H9 (cell line): ENCODE data around the gene DMD. TPM values are rescaled to one million over a fixed set of nuclear protein-coding genes. Genes with fewer than 3 reads are reported as not detected.

Experiments used
- DNase-seq: peaks from one replicate; pipeline ENCODE4 v3.0.0-alpha.2; 2017
- H2AFZ ChIP-seq: one replicate; pipeline ENCODE4 v1.6.1; 2013; ENCODE audit warnings: mild to moderate bottlenecking, low read length, control low read depth, moderate library complexity
- H2AK5ac ChIP-seq: 2 replicates; pipeline ENCODE4 v1.6.1; 2013; ENCODE audit warnings: low read length, control low read depth, mixed read lengths; ENCODE audit not compliant: insufficient read length
- H2BK120ac ChIP-seq: one replicate; pipeline ENCODE4 v1.6.1; 2013; ENCODE audit warnings: low read depth, mild to moderate bottlenecking, low read length, control low read depth, inconsistent platforms; ENCODE audit not compliant: poor library complexity, severe bottlenecking
- H2BK12ac ChIP-seq: 2 replicates; pipeline ENCODE4 v1.6.1; 2013; ENCODE audit warnings: low read length, control low read depth, mixed read lengths, low read depth; ENCODE audit not compliant: insufficient read length
- H2BK15ac ChIP-seq: 2 replicates; pipeline ENCODE4 v1.6.1; 2013; ENCODE audit warnings: low read depth, low read length, control low read depth
- H2BK20ac ChIP-seq: one replicate; pipeline ENCODE4 v1.6.1; 2013; ENCODE audit warnings: low read depth, mild to moderate bottlenecking, low read length, control low read depth, inconsistent platforms; ENCODE audit not compliant: poor library complexity, severe bottlenecking
- H2BK5ac ChIP-seq: 2 replicates; pipeline ENCODE4 v1.6.1; 2013; ENCODE audit warnings: low read length, control low read depth, mixed read lengths; ENCODE audit not compliant: insufficient read length
- H3K14ac ChIP-seq: 2 replicates; pipeline ENCODE4 v1.6.1; 2013; ENCODE audit warnings: low read length, control low read depth; ENCODE audit not compliant: insufficient read depth
- H3K18ac ChIP-seq: 2 replicates; pipeline ENCODE4 v1.6.1; 2013; ENCODE audit warnings: low read depth, mild to moderate bottlenecking, mixed read lengths, low read length, control low read depth; ENCODE audit not compliant: insufficient read length
- H3K23ac ChIP-seq: 2 replicates; pipeline ENCODE4 v1.6.1; 2013; ENCODE audit warnings: low read length, control low read depth, mixed read lengths, low read depth; ENCODE audit not compliant: insufficient read length
- H3K23me2 ChIP-seq: 2 replicates; pipeline ENCODE4 v1.6.1; 2013; ENCODE audit warnings: low read depth, mild to moderate bottlenecking, mixed read lengths, low read length, control low read depth; ENCODE audit not compliant: insufficient read length, poor library complexity, severe bottlenecking
- H3K27ac ChIP-seq: 2 replicates; pipeline ENCODE4 v1.5.1; 2013; ENCODE audit warnings: low read length, control low read depth, mixed read lengths, low read depth; ENCODE audit not compliant: insufficient read length
- H3K27me3 ChIP-seq: 2 replicates; pipeline ENCODE4 v1.6.1; 2013; ENCODE audit warnings: low read length, control low read depth, inconsistent platforms; ENCODE audit not compliant: insufficient read depth
- H3K4ac ChIP-seq: 2 replicates; pipeline ENCODE4 v1.6.1; 2013; ENCODE audit warnings: low read depth, mild to moderate bottlenecking, control low read depth, inconsistent platforms, low read length, moderate library complexity
- H3K4me1 ChIP-seq: 2 replicates; pipeline ENCODE4 v1.6.1; 2013; ENCODE audit warnings: low read length, control low read depth, inconsistent platforms; ENCODE audit not compliant: insufficient read depth
- H3K4me2 ChIP-seq: 2 replicates; pipeline ENCODE4 v1.6.1; 2013; ENCODE audit warnings: low read length, control low read depth, mixed read lengths; ENCODE audit not compliant: insufficient read length, insufficient read depth
- H3K56ac ChIP-seq: 2 replicates; pipeline ENCODE4 v1.6.1; 2013; ENCODE audit warnings: low read depth, mild to moderate bottlenecking, mixed read lengths, low read length, control low read depth; ENCODE audit not compliant: insufficient read length
- H3K79me1 ChIP-seq: 2 replicates; pipeline ENCODE4 v1.6.1; 2013; ENCODE audit warnings: low read depth, mild to moderate bottlenecking, moderate library complexity, low read length, control low read depth, inconsistent platforms; ENCODE audit not compliant: insufficient read depth, poor library complexity, severe bottlenecking
- H3K79me2 ChIP-seq: 2 replicates; pipeline ENCODE4 v1.6.1; 2013; ENCODE audit warnings: low read length, control low read depth, inconsistent platforms; ENCODE audit not compliant: insufficient read depth
- H3K9ac ChIP-seq: 2 replicates; pipeline ENCODE4 v1.6.1; 2013; ENCODE audit warnings: low read length, control low read depth, mixed read lengths; ENCODE audit not compliant: insufficient read length; ENCODE audit errors: extremely low read depth
- H3K9me3 ChIP-seq: one replicate; pipeline ENCODE4 v1.6.1; 2013; ENCODE audit warnings: low read depth, low read length, inconsistent platforms; ENCODE audit not compliant: control insufficient read depth
- H3T11ph ChIP-seq: one replicate; pipeline ENCODE4 v1.6.1; 2013; ENCODE audit warnings: mild to moderate bottlenecking, low read length, control low read depth, inconsistent platforms
- H4K20me1 ChIP-seq: one replicate; pipeline ENCODE4 v1.6.1; 2013; ENCODE audit not compliant: control insufficient read depth, insufficient read length, insufficient read depth
- H4K5ac ChIP-seq: 2 replicates; pipeline ENCODE4 v1.6.1; 2013; ENCODE audit warnings: low read depth, mild to moderate bottlenecking, mixed read lengths, low read length, control low read depth; ENCODE audit not compliant: insufficient read length
- H4K8ac ChIP-seq: replicated peaks from 2 replicates; pipeline ENCODE4 v1.6.1; 2013; ENCODE audit warnings: low read length, control low read depth, mixed read lengths, low read depth; ENCODE audit not compliant: insufficient read length
- H4K91ac ChIP-seq: 2 replicates; pipeline ENCODE4 v1.6.1; 2013; ENCODE audit warnings: low read depth, mild to moderate bottlenecking, moderate library complexity, mixed read lengths, low read length, control low read depth; ENCODE audit not compliant: insufficient read length
- H3K27ac Mint-ChIP-seq, 3 experiments: 2 replicates in 2 of 3; 3 replicates in 1 of 3; pipeline ENCODE4 v1.8.0; 2020 to 2021; ENCODE audit warnings: mixed read lengths in 3 of 3, mild to moderate bottlenecking in 1 of 3, moderate library complexity in 1 of 3
- H3K27me3 Mint-ChIP-seq: 2 replicates; pipeline ENCODE4 v1.8.0; 2021; ENCODE audit warnings: low read depth, mild to moderate bottlenecking, moderate library complexity, mixed read lengths
- H3K36me3 Mint-ChIP-seq, 3 experiments: 2 replicates in 2 of 3; 3 replicates in 1 of 3; pipeline ENCODE4 v1.8.0; 2020 to 2021; ENCODE audit warnings: low read depth in 3 of 3, mixed read lengths in 3 of 3; ENCODE audit not compliant: insufficient read depth in 1 of 3
- H3K4me1 Mint-ChIP-seq, 2 experiments: 2 replicates each; pipeline ENCODE4 v1.8.0; 2020; ENCODE audit warnings: mixed read lengths in 2 of 2
- H3K4me3 Mint-ChIP-seq, 2 experiments: 2 replicates in 1 of 2; 3 replicates in 1 of 2; pipeline ENCODE4 v1.8.0; 2020 to 2021; ENCODE audit warnings: mild to moderate bottlenecking in 2 of 2, mixed read lengths in 2 of 2, moderate library complexity in 1 of 2
- H3K9me3 Mint-ChIP-seq, 2 experiments: 2 replicates in 1 of 2; 3 replicates in 1 of 2; pipeline ENCODE4 v1.8.0; 2020; ENCODE audit warnings: mild to moderate bottlenecking in 2 of 2, mixed read lengths in 2 of 2, moderate library complexity in 1 of 2
- WGBS: extraction: QIAGEN DNeasy Blood & Tissue Kit; methylation state at CpG from one replicate; pipeline ENCODE4 v1.1.7; 2013; ENCODE audit warnings: missing lambda C conversion rate, low lambda C conversion rate, mixed read lengths; ENCODE audit not compliant: insufficient read length; ENCODE audit errors: extremely low coverage; 5-methylcytosine and 5-hydroxymethylcytosine counted together
- total RNA-seq: library from RNA; stranded (reverse); gene quantifications from 2 replicates; pipeline ENCODE4 v1.2.1, GENCODE V29; 2021
- TF ChIP-seq, protein P1 (sequence below): fragments of 200-600 bp; sonication (generic); conservative IDR thresholded peaks from 3 replicates; pipeline ENCODE4 v1.8.0; 2021; ENCODE audit warnings: antibody characterized with exemption, mild to moderate bottlenecking

The DMD gene
- total RNA-seq, 1 experiment from 2014 or later = 3.8 TPM

DNA sequence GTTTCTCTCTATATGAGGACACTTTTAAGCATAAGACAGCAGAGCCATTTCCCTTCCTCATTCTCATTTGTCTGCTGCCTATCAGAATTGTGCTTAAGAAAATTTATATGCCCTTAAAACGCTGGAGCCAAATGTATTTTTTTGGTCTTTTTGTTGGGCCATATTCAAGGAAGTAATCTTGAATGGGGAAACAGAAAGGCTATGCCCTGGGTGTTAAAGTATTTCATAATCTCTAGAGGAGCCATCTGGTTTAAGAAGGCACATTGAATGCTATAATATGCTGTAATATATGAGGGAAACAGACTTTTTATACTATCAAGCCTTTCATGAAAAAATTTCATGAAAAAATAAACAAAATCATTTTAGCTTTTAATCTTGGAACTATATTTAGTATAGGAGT is 4.3 kb downstream of the DMD start:
- Histone ChIP-seq H3K27me3 (no peaks in the 10 kb centered on the region), H2AK5ac (no peak overlapping the region), H2BK15ac (no peak overlapping the region), H3K23ac (no peak overlapping the region), H3K4me2 (no peak overlapping the region), H2BK120ac (no peak overlapping the region), H3K4me1 (no peaks in the 10 kb centered on the region), H3K56ac (no peak overlapping the region), H3K79me1 (no peaks in the 10 kb centered on the region), H4K20me1 (no peaks in the 10 kb centered on the region), H3T11ph (no peak overlapping the region), H3K4ac (no peak overlapping the region), H4K8ac (no peak overlapping the region), H2AFZ (no peak overlapping the region), H4K5ac (no peak overlapping the region), H3K9me3 (no peaks in the 10 kb centered on the region), H2BK12ac (no peak overlapping the region), H2BK20ac (no peak overlapping the region), H3K79me2 (no peaks in the 10 kb centered on the region), H4K91ac (no peak overlapping the region), H3K27ac (no peak overlapping the region), H2BK5ac (no peak overlapping the region), H3K18ac (no peak overlapping the region), H3K14ac (no peak overlapping the region), H3K9ac (no peak overlapping the region), H3K23me2 (no peaks in the 10 kb centered on the region)
- H3K9me3 Mint-ChIP-seq = peaks cover 2 to 3% of the 10 kb centered on the region in 2 experiments; a peak in 4 of 5 replicates
- H3K36me3 Mint-ChIP-seq = no peaks in the 10 kb centered on the region
- no peak overlapping the region for H3K27ac Mint-ChIP-seq
- peaks cover 14 to 18% of the 10 kb centered on the region in 2 experiments for H3K4me1 Mint-ChIP-seq
- no peak for DNase-seq
- WGBS = no CpG with 5 or more reads among the region's 1 CpG
- no peaks in the 10 kb centered on the region for H3K27me3 Mint-ChIP-seq
- no peak overlapping the region for H3K4me3 Mint-ChIP-seq
- TF ChIP-seq, protein P1, sequence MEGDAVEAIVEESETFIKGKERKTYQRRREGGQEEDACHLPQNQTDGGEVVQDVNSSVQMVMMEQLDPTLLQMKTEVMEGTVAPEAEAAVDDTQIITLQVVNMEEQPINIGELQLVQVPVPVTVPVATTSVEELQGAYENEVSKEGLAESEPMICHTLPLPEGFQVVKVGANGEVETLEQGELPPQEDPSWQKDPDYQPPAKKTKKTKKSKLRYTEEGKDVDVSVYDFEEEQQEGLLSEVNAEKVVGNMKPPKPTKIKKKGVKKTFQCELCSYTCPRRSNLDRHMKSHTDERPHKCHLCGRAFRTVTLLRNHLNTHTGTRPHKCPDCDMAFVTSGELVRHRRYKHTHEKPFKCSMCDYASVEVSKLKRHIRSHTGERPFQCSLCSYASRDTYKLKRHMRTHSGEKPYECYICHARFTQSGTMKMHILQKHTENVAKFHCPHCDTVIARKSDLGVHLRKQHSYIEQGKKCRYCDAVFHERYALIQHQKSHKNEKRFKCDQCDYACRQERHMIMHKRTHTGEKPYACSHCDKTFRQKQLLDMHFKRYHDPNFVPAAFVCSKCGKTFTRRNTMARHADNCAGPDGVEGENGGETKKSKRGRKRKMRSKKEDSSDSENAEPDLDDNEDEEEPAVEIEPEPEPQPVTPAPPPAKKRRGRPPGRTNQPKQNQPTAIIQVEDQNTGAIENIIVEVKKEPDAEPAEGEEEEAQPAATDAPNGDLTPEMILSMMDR = no peak
